NCI-H1436 (cell line): Measurements from ENCODE around the gene BCORL1.
A peak's percentile ranks its signal among the peaks of the same experiment; 100 is the strongest.

Experiments used
- DNase-seq: peaks from one replicate; lab custom pipeline; 2025; lab: John Stamatoyannopoulos, UW

Gene BCORL1, protein sequence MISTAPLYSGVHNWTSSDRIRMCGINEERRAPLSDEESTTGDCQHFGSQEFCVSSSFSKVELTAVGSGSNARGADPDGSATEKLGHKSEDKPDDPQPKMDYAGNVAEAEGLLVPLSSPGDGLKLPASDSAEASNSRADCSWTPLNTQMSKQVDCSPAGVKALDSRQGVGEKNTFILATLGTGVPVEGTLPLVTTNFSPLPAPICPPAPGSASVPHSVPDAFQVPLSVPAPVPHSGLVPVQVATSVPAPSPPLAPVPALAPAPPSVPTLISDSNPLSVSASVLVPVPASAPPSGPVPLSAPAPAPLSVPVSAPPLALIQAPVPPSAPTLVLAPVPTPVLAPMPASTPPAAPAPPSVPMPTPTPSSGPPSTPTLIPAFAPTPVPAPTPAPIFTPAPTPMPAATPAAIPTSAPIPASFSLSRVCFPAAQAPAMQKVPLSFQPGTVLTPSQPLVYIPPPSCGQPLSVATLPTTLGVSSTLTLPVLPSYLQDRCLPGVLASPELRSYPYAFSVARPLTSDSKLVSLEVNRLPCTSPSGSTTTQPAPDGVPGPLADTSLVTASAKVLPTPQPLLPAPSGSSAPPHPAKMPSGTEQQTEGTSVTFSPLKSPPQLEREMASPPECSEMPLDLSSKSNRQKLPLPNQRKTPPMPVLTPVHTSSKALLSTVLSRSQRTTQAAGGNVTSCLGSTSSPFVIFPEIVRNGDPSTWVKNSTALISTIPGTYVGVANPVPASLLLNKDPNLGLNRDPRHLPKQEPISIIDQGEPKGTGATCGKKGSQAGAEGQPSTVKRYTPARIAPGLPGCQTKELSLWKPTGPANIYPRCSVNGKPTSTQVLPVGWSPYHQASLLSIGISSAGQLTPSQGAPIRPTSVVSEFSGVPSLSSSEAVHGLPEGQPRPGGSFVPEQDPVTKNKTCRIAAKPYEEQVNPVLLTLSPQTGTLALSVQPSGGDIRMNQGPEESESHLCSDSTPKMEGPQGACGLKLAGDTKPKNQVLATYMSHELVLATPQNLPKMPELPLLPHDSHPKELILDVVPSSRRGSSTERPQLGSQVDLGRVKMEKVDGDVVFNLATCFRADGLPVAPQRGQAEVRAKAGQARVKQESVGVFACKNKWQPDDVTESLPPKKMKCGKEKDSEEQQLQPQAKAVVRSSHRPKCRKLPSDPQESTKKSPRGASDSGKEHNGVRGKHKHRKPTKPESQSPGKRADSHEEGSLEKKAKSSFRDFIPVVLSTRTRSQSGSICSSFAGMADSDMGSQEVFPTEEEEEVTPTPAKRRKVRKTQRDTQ (N-terminal part only)

DNA sequence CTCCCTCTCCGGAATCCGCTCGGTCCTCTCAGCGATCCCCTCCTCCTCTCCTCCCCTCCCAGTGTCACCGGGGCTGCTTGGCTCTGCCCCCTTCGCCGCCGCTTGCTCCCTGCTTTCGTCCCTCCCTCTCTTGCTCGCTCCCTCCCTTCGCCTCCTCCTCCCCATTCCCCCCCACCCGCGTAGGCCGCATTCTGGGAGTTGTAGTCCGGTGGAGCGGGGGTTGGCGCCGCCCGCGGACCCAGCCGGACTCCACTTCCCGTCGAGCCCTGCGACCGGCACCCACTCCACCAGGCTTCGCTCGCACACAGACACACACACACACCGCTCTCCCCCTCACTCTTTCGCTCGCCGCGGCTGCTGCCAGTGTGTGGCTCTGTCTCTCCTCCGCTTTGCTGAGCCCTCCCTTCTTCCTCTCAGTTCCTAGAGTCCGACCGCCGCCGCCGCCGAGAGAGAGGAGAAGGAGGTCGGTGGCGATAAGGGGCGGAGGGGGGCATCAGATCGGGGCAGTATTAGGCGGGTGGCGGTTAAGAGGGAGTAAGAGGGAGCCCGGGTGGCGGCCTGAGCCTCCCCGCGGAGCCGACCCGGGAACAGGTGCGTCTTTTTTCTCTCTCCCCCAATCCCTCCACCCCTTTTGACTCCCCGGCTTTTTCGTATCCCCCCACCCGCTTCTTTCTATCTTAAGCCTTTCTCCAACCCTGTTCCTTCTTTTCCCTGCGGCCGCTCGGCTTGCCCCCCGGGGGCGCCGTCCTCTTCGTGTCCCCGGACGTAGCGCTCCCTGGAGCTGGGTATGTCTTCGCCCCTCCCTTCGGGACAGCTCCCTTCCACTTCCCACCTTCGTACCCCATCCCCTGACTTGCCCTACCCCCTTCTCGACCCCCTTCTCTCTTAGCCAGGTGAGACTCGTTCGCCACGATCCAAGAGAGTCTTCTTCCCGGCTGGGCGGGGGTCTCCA is at the start of gene BCORL1:
BCORL1 (plus strand) TSS at position 336 of the 952 bp plus-strand sequence. CDS start 22,597 bp downstream, outside the sequence.
- peak; percentile 94 for DNase-seq

DNA sequence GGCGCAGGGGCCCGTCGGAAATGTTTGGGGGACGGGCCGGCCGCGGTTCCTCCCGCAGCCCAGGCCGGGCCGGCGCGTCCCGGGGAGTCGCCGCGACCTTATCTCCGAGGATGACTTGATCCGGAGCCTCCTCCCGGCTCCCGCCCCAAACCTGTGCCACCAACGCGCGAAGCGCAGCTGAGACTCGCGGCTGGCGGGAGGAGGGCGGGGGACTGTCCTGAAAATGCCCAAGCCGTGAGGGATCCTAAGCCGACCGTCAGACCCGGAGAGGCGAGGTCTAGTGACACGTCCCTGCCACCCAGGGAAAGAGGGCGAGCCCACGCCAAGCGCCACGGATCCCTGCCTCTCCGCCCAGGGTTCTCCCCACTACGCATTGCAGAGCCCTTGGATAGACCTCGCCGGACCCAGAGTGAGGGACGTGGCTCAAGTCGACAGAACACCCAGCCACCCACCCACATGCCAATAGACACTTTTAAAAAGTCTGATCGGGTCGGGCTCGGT is 49.6 kb upstream of the BCORL1 start:
- DNase-seq = no peak

DNA sequence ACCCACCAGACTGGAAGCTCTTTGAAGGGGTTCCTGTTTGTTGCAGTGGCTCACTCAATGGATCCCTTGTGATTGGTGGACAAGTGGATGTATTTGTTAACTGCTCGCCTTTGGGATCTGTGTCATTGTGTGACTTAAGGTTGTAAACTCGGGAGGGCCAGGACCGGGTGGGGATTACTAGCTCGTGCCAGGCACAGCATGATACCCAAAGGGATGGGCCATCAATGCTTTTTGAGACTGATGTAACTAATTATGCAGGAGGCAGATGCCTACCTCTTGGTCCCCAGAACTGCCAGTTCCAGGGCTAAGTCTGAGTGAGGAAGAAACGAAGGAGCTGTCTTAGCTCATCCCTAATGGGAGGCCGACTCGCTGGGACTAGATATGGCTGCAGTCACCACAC is 48.7 kb upstream of the BCORL1 start:
- no peak for DNase-seq

- no peak for DNase-seq
These were observed 48.0 kb upstream of the BCORL1 start for GRCh38 chrX:129934461-129934860.

GRCh38 chrX:129934952-129935351 is 47.5 kb upstream of the BCORL1 start:
- DNase-seq = no peak

GRCh38 chrX:129938081-129938480 is 44.4 kb upstream of the BCORL1 start:
- DNase-seq = no peak

GRCh38 chrX:129939986-129940385 is 42.4 kb upstream of the BCORL1 start:
- no peak for DNase-seq

DNA sequence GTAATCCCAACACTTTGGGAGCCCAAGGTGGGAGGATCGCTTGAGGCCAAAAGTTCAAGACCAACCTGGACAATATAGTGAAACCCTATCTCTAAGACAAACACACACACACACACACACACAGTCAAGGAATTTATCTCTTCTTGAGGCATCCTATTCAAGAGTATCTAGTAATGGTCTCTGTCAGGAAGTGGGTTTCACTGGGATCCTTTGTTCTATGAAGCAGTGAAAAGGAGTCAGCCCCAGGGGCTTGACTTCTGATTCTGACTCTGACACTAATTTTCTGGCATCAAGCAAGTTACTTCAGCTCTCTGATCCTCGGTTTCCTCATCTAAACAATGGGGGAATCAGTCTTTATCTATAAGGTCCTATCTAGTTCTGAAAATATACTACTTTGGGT is 41.7 kb upstream of the BCORL1 start:
- no peak for DNase-seq

DNA sequence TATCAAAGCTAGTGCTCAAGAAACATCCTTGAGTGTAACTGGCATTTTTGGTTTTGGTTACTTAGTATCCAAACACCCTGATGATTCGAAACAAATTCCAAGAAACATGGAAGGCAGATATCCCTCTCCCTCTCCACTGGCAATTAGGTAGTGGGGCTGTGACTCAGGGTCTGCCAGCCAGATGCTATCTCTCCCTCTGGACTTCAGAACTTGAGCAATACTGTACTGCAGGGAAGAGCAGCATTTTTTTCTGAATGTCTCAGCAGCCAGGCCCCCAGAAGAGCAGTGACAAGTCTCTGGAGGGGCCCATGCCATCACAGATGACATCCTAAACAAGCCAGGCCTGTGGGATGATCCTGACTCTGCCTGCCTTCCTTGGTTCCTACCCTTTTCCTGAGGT is 37.3 kb upstream of the BCORL1 start:
- no peak for DNase-seq

GRCh38 chrX:129953334-129953648 is 29.1 kb upstream of the BCORL1 start:
- DNase-seq = no peak

- no peak for DNase-seq
These were observed 28.6 kb upstream of the BCORL1 start for GRCh38 chrX:129953881-129954280.

GRCh38 chrX:129954804-129955203 is 27.6 kb upstream of the BCORL1 start:
- DNase-seq = no peak

- DNase-seq = no peak
These were observed 26.8 kb upstream of the BCORL1 start for GRCh38 chrX:129955682-129956081.

DNA sequence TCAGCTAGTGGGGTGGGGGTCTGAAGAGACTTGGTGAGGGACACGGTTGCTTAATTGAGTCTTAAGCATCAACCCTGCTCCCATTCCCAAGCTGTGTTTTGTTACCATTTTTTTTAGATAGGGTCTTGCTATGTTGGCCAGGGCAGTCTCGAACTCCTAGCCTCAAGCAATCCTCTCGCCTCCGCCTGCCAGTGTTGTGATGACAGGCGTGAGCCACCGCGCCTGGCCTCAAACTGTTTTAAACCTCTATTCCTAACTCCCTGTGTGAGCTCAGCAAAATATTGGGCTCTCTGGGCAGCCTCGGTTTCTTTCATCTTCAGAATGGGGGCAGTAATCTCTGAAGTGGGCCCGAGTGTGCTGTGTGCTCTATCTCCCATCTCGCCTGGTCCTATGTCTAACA is 26.3 kb upstream of the BCORL1 start:
- DNase-seq = no peak

DNA sequence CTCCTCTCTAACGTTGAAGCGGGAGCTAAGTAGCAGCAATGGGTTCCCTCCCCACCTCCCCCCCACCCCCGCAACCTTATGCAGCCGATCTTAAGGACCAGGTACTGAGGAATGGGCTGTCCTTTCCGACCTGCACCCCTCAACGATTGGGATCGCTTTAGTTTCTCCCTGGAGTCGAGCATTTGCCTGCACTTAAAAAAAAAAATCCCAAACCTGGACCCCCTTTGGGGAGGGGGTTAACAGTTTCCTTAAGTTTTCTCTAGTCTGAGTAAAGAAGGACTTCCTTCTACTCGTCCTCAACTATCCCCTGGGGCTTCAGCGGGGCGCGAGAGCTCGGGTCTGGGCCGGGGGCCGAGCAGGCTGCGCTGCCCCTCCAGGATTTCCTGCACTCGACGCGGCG is 25.7 kb upstream of the BCORL1 start:
- DNase-seq = no peak

DNA sequence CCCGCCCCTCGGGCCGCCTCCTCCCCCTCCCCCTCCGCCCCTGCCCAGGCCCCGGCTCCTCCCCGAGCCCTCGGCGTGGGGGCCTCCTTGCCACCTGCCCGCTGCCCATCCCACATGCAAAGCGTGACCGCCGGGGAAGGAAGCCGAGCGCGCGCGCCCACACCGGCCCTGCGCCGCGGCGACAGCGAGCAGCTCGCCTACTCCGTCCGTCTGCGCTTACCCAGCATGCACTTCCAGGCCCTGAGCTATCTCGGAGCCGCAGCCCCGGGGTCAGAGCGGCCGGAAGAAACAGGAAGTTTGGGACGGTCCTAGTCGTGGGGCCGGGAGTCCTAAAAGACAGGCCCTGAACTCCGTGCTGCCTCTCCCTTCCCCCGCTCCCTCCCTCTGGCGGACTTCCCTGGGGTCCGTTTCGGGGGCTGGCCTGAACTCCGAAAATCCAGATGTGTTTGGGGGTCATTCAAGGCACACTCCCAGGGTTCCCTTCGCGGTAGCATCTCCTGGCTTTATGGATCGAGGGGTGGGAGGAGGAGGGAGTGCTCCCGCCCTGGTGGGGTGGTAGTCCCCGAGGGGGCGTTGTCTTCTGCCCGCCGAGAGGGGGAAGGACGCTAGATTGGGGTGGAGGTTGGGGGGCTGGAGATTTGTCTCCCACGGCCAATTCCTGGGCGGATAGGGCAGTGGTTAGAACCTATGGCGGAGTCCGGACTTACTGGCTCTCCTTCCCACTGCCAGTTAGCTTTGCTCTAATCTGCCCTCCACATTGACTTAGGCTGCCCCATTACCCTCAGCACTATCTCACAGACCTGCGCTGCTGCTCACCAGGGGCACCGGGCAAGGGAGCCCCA is 25.0 kb upstream of the BCORL1 start:
- no peak for DNase-seq

- DNase-seq = no peak
These were observed 24.4 kb upstream of the BCORL1 start for GRCh38 chrX:129958083-129958465.

DNA sequence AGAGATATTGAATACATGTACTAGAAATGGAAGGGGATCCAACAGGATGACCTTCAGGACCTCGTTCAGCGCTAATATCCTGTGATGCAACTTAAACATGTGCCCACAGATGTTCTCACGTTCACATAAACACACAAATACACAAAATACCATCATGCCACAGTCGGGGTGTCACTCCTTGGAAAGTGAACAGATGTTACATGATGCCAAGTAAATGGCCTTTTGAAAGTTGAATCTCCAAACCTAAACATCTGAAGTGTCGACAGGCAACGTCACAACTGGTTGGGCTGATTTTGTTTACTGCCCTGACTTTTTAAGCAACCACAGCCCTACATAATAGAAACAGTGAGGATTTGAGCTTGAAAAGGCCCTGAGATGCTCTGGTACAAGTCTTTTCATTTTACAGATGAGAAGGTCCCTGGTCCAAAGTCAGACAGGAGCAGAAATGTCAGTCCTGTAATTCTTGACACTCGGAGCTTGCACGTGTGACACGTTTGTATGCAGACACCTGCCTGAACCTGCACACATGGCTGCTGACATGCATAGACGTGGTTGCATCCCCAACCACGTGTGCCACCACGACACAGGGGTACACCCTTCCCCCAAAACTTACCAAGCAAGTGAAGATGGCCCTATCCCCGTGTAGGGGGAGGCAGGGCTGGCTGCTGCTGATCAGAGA is 23.5 kb upstream of the BCORL1 start:
- DNase-seq = no peak

DNA sequence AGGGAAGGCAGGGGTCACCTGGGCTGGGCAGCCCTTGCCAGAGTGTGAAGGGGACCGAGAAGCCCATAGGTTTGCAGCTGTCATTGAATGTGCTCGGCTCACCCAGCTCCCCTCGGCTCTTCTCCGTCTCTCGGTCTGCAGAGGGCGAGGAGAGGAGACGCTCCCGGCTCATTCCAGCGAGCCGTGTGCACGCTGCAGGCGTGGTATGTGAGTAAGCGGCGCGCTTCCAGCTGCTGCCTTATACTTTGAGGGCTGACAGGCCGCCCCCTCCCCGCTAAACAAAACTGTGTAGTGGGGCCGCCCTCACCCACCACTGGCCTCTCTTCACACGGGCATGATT is 23.0 kb upstream of the BCORL1 start:
- DNase-seq = no peak
